ENCODE measurements around the gene GLI1. TPM values are rescaled to one million over a fixed set of nuclear protein-coding genes. Genes with fewer than 3 reads are reported as not detected.
"Not testable (repeated sequence)": the region's sequence is repeated elsewhere in the genome, so short reads cannot be mapped to it uniquely, and the experiment has no call there.

The GLI1 gene
- total RNA-seq, 1 donor from 2014 or later = 0.92 TPM

DNA sequence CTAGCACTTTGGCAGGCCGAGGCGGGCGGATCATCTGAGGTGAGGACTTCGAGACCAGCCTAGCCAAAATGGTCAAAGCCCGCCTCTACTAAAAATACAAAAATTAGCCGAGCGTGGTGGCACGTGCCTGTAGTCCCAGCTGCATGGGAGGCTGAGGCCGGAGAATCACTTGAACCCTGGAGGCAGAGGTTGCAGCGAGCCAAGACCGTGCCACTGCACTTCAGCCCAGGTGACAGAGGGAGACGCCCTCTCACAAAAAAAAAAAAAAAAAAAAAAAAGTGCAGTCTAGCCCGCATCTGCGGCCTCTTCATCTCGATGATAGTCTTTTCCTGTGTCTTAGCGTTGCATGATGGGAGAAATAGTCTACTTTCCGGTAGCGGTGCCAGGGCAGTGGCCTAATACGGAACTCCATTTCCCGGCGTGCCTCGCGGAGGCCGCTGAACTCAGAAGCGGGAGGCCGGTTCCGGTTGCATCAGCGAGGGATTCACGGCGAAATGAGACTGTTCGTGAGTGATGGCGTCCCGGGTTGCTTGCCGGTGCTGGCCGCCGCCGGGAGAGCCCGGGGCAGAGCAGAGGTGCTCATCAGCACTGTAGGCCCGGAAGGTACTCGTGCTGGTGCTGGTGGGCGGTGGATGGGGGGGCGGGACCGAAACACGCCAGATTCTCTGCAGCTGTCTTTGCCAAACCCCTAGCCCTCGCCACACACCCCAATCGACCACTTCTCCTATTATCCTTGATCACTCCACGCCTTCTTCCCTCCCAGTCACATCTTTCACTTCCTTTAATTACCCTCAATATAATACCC lies 28.2 kb downstream of the GLI1 start, which contains the start of gene MARS1:
MARS1 (plus strand) TSS at position 472 of the 805 bp plus-strand sequence; CDS start at position 495, 23 bp downstream.
- intact Hi-C loops (cut with DNase I) = loop anchor here (2.0 to 5.0 kb wide), 2 partner anchors 33 to 60 kb away; partner anchors contain the start of genes DCTN2 and DDIT3
- DNase-seq (ENCODE audit: missing footprints) = peak; percentile 98
- ATAC-seq = peak; percentile 98

DNA sequence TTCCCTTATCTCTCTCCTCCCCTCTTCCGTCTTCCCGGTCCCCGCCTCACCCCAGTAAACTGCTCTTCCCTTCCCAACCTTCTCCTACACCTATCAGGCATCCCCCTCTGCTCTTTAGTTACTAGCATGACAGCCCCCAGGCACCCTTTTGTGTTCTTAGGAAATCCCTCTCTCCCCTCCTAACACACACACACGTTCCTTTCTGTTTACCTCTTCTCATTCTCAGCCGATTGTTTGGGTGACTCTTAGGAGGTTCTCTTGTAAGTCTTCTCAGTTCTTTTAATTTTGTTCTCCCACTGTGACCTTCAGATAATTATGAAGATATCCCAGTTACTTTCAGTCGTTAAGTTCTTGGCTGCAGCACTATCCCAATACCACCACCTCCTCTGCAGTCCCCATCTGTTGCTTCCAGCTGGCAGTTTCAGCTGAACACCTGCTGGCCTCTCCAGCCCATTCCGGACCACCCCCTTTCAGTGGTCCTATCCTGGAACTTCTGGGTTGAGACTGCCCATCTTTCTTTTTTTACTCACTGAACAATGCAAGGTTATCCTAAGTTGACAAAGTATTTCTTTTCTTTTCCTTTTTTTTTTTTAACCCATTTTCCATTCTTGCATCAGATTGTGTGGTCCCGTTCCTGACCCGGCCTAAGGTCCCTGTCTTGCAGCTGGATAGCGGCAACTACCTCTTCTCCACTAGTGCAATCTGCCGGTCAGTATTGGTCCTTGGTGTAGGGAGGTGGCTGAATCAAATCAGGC lies 29.0 kb downstream of the GLI1 start:
- no peak for ATAC-seq
- intact Hi-C loops (cut with DNase I) = loop anchor here (2.0 to 5.0 kb wide), 2 partner anchors 32 to 59 kb away; partner anchors contain the start of genes DCTN2 and DDIT3
- DNase-seq (ENCODE audit: missing footprints) = no peak

DNA sequence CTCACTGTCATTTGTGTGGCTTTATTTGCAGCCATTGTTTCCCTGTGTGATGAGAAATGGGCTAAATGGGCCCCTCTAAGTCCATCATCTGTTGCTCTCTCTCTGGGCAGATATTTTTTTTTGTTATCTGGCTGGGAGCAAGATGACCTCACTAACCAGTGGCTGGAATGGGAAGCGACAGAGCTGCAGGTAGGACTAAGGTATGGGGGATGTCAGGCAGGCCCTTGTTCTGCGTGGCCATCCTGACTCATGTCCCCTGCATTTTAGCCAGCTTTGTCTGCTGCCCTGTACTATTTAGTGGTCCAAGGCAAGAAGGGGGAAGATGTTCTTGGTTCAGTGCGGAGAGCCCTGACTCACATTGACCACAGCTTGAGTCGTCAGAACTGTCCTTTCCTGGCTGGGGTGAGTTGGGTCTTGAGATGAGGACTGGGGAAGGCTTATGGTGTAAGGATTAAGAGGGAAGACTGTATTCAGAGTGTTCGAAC lies 29.6 kb downstream of the GLI1 start:
- intact Hi-C loops (cut with DNase I) = loop anchor here (2.0 to 5.0 kb wide), 2 partner anchors 32 to 58 kb away; partner anchors contain the start of genes DCTN2 and DDIT3
- DNase-seq (ENCODE audit: missing footprints) (no peak), ATAC-seq (no peak)

- intact Hi-C loops (cut with DNase I) = no loop called here
- ATAC-seq (no peak), DNase-seq (ENCODE audit: missing footprints) (no peak)
These were observed 30.5 kb downstream of the GLI1 start for GRCh38 chr12:57490126-57490525.

- intact Hi-C loops (cut with DNase I) = no loop called here
- no peak for DNase-seq (ENCODE audit: missing footprints)
- ATAC-seq = no peak
These were observed 32.1 kb downstream of the GLI1 start for GRCh38 chr12:57491393-57492280.

DNA sequence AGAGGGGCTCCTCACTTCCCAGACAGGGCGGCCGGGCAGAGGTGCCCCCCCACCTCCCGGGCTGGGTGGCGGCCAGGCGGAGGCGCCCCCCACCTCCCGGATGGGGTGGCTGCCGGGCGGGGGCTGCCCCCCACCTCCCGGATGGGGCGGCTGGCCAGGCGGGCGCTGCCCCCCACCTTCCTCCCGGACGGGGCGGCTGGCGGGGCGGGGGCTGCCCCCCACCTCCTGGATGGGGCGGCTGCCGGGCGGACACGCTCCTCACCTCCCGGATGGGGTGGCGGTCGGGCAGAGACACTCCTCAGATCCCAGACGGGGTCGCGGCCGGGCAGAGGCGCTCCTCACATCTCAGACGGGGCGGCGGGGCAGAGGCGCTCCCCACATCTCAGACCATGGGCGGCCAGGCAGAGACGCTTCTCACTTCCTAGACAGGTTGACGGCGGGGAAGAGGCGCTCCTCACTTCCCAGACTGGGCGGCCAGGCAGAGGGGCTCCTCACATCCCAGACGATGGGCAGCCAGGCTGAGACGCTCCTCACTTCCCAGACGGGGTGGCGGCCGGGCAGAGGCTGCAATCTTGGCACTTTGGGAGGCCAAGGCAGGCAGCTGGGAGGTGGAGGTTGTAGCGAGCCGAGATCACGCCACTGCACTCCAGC lies 35.6 kb downstream of the GLI1 start:
- ATAC-seq; DNase-seq (ENCODE audit: missing footprints); intact Hi-C loops (cut with DNase I): not testable (repeated sequence)

DNA sequence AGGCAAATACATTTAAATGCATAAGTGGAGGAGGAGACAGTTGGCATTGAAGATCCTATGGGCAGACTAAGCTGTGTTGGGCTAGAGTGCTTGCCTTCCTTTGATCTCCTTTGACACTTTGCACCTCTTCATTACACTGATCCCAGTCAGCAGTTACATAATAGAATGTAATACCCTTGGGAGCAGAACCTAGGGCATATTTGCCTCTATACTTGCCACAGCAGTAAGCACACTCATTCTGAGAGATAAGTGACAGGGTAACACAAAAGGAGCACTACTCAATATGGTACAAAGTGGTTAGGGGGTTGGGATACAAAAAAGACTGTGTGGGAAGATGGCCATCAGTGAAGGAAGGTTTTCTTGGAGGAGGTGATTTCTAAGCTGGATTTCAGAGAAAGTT lies 37.2 kb downstream of the GLI1 start:
- no peak for ATAC-seq
- no peak for DNase-seq (ENCODE audit: missing footprints)
- intact Hi-C loops (cut with DNase I) = no loop called here

- DNase-seq (ENCODE audit: missing footprints) (no peak), ATAC-seq (no peak)
- intact Hi-C loops (cut with DNase I) = no loop called here
These were observed 37.9 kb downstream of the GLI1 start for GRCh38 chr12:57497223-57498131.

DNA sequence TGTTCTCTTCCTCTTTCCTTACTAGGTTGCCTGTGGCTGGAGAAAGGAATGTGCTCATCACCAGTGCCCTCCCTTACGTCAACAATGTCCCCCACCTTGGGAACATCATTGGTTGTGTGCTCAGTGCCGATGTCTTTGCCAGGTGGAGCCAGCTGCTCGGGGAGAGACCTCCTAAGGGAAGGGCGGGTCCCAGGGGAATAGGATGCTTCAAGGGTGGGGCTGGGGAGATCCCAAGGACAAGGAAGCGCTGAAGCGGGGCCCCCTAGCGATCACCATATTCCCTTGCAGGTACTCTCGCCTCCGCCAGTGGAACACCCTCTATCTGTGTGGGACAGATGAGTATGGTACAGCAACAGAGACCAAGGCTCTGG lies 38.5 kb downstream of the GLI1 start:
- DNase-seq (ENCODE audit: missing footprints) (no peak), ATAC-seq (no peak)
- intact Hi-C loops (cut with DNase I) = no loop called here

DNA sequence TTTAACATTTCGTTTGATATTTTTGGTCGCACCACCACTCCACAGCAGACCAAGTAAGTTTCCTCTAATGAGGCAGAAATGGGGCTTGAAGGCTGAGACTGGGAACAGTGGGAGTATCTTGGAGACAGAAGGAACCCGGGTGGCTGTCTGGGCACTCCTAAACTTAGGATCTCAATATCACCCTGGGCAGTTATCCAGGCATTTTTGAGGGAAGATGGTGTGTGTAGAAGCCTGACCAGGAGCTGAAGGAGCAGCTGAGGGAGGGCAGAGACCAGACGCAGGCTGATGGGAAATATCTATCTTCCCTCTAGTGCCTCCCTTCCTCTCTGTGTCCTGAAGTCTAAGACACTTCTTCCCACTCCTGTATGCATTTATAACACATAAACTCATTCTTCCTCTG lies 39.0 kb downstream of the GLI1 start:
- ATAC-seq (no peak), DNase-seq (ENCODE audit: missing footprints) (no peak)
- intact Hi-C loops (cut with DNase I) = no loop called here

- intact Hi-C loops (cut with DNase I) = no loop called here
- DNase-seq (ENCODE audit: missing footprints) (no peak), ATAC-seq (no peak)
These were observed 40.6 kb downstream of the GLI1 start for GRCh38 chr12:57500213-57500612.

DNA sequence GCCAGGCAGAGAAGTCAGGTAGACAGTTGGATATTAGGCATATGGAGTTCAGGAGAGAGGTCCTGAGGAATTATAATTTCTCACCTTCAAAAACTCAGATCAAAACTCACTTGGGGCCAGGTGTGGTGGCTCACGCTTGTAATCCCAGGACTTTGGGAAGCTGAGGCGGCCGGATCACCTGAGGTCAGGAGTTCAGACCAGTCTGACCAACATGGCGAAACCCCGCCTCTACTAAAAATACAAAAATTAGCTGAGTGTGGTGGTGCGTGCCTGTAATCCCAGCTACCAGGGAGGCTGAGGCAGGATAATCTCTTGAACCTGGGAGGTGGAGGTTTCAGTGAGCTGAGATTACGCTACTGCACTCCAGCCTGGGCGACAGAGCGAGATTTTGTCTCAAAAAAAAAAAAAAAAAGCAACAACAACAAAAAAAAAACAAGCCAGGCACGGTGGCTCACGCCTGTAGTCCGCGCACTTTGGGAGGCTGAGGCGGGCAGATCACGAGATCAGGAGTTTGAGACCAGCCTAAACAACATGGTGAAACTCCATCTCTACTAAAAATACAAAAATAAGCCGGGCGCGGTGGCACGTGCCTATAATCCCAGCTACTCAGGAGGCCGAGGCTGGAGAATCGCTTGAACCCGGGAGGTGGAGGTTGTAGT lies 42.9 kb downstream of the GLI1 start:
- intact Hi-C loops (cut with DNase I); DNase-seq (ENCODE audit: missing footprints): not testable (repeated sequence)

DNA sequence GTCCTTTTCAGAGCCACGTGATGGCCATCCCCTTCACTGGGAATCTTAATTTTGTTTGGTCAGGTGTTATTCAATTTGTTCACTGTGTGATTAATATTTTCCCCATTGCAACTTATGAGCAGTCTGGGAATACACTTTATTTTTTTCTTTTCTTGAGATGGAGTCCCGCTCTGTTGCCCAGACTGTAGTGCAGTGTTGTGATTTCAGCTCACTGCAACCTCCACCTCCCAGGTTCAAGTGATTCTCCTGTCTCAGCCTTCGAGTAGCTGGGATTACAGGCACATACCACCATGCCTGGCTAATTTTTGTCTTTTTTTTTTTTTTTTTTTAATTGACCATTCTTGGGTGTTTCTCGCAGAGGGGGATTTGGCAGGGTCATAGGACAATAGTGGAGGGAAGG lies 47.0 kb downstream of the GLI1 start:
- DNase-seq (ENCODE audit: missing footprints); intact Hi-C loops (cut with DNase I); ATAC-seq: not testable (repeated sequence)

More for the DNA sequence above, 42.9 kb downstream of the GLI1 start:
- not testable (repeated sequence) for ATAC-seq

DNA sequence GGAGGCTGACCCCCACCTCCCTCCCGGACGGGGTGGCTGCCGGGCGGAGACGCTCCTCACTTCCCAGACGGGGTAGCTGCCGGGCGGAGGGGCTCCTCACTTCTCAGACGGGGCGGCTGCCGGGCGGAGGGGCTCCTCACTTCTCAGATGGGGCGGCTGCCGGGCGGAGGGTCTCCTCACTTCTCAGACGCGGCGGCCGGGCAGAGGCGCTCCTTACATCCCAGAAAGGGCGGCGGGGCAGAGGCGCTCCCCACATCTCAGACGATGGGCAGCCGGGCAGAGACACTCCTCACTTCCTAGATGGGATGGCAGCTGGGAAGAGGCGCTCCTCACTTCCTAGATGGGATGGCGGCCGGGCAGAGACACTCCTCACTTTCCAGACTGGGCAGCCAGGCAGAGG lies 48.2 kb downstream of the GLI1 start:
- ATAC-seq; intact Hi-C loops (cut with DNase I); DNase-seq (ENCODE audit: missing footprints): not testable (repeated sequence)

DNA sequence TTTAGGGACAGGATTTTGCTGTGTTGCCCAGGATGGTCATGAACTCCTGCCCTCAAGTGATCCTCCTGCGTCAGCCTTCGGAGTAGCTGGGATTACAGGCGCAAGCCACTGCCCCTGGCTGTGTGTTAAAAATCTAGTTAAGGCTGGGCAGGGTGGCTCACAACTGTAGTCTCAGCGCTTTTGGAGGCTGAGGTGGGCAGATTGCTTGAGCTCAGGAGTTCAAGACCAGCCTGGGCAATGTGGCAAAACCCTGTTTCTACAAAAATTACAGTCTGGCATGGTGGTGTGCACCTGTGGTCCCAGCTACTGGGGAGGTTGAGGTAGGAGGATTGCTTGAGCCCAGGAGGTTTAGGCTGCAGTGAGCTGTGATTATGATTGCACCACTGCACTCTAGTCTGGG lies 51.6 kb downstream of the GLI1 start:
- ATAC-seq (no peak), DNase-seq (ENCODE audit: missing footprints) (no peak)
- intact Hi-C loops (cut with DNase I) = no loop called here

DNA sequence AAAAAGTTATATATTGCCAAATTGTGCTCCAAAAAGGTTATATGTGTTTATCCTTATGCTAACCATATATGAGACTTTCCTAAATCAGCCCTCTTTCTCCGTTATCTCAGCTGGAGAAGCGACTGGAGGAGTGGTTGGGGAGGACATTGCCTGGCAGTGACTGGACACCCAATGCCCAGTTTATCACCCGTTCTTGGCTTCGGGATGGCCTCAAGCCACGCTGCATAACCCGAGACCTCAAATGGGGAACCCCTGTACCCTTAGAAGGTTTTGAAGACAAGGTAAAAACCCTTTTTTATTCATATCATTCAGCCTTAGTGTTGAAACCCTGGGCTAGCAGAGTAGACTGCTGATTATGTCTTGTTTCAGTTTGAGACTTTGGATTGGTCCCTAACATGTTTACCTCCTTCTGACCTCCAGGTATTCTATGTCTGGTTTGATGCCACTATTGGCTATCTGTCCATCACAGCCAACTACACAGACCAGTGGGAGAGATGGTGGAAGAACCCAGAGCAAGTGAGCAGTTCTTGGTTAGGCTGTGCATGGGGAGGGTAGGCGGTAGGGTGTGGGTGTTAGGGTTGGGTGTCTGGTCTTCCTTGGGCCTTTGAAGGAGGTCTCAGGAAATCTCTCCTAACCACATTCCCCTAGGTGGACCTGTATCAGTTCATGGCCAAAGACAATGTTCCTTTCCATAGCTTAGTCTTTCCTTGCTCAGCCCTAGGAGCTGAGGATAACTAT lies 52.2 kb downstream of the GLI1 start:
- intact Hi-C loops (cut with DNase I) = no loop called here
- ATAC-seq (no peak), DNase-seq (ENCODE audit: missing footprints) (no peak)
